GM12872 (cell line): ENCODE data around the gene CAPN5.

Experiments
- CTCF ChIP-seq: IDR thresholded peaks from 3 replicates; pipeline ENCODE4 v1.5.1; 2011; ENCODE audit warnings: low read depth, mild to moderate bottlenecking, low read length, moderate library complexity; ENCODE audit not compliant: insufficient read depth

Gene CAPN5

DNA sequence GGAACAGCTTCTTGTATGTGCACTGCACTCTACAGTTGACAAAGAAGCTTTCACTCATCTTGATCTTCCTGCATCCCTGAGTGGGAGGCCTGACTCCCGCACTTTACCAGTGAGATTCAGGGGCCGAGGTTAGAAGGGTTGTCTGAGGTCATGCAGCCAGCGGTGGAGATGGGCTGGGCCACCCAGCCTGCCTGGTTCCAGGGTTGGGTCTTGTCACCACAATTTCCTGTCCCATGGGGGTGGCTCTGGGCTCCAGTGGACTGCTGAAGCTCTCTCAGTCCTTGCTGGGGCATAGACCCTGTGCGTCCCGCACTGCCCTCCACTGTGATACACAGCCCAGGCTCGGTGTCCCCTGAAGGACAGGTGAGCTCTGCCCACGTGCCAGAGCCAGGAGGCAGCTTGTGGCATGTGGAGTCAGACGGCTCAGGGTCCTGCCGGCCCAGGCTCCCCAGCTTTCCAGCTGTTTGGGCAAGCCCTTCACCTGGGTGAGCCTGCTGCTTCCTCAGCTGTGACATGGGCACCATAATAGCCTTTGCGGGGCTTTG lies 54.4 kb downstream of the CAPN5 start:
- no peak for TF ChIP-seq CTCF

GRCh38 chr11:77121876-77122575 lies 55.3 kb downstream of the CAPN5 start:
- TF ChIP-seq CTCF, result no peak

- TF ChIP-seq CTCF, result no peak
These were observed 55.9 kb downstream of the CAPN5 start for GRCh38 chr11:77122576-77123212.

DNA sequence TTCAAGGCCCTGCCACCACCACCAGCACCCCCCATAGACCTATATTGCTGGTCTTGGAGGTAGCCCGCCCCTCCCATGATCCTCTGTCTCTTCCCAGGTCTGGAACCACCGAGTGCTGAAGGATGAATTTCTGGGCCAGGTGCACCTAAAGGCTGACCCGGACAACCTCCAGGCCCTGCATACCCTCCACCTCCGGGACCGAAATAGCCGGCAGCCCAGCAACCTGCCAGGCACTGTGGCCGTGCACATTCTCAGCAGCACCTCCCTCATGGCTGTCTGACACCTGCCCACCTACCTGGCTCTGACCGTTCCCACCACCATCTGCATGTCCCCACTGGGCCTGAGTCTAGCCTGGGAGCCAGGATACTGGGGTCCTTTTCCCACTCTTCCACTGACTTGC lies 56.8 kb downstream of the CAPN5 start:
- no peak for TF ChIP-seq CTCF

GRCh38 chr11:77124041-77124440 lies 57.3 kb downstream of the CAPN5 start:
- no peak for TF ChIP-seq CTCF

DNA sequence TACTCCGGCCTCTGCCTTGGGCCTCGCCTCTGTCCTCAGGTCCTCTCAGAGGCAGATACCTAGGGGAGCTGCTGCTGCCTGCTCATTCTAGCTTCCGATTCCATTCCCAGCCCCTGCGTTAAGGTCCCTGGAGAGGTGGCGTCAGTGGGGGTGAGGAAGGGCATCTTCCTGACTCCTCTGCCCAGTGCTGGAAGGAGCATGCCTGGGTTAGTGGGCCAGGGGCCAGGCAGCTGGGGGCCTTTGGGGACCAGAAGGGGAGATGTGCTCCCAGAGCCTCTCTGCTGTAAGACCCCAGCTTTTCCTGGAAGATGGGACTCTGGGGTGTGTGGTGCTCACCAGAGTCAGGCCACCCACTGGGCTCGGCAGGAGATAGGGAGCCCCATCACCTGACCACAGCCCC lies 57.7 kb downstream of the CAPN5 start:
- no peak for TF ChIP-seq CTCF

DNA sequence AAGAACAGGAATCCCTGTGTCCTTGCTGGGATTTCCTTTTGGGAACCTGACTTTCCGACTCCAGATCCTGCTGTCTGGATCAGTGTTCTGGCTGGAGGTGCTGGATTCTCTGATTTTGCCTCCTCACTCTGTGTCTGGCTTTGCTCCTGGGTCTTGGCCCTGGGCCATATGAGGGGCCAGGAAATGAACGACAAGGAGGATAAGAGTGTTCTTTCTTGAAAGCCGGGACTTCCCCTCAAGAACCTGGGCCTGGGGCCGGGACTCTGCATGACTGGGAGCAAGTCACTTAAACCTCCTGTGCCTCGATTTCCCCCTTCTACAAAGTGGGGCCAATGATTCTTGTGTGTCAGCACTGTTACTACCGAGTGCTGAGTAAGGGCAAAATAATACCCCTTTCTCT lies 58.4 kb downstream of the CAPN5 start:
- no peak for TF ChIP-seq CTCF
